Cardiac muscle cell (in vitro differentiated cells and primary cell): ENCODE results near the gene MYOG. TPM values are rescaled to one million over a fixed set of nuclear protein-coding genes. Genes with fewer than 3 reads are reported as not detected.

Experiments
- DNase-seq, 2 donors: peaks; one replicate each; pipeline versions ENCODE4 v3.0.0 to v3.0.0-alpha.2; 2010 to 2017; ENCODE audit warnings: low read depth in 1 of 2, low spot score in 1 of 2
- H3K27ac ChIP-seq: fragments of 200-600 bp; sonication (generic); 2 replicates; pipeline ENCODE4 v1.5.1; 2016
- H3K27me3 ChIP-seq: fragments of 200-600 bp; sonication (generic); 2 replicates; pipeline ENCODE4 v1.6.0; 2016; ENCODE audit warnings: control low read depth
- H3K36me3 ChIP-seq: fragments of 200-600 bp; sonication (generic); 2 replicates; pipeline ENCODE4 v1.5.1; 2016; ENCODE audit warnings: control low read depth
- H3K4me1 ChIP-seq: fragments of 200-600 bp; sonication (generic); 2 replicates; pipeline ENCODE4 v1.8.1; 2017; ENCODE audit warnings: low read depth, mild to moderate bottlenecking, mixed run types
- H3K4me3 ChIP-seq: fragments of 200-600 bp; sonication (generic); 2 replicates; pipeline ENCODE4 v1.5.1; 2016; ENCODE audit warnings: mild to moderate bottlenecking
- H3K9me3 ChIP-seq: fragments of 200-600 bp; sonication (generic); 2 replicates; pipeline ENCODE4 v1.5.1; 2017; ENCODE audit warnings: low read depth, mild to moderate bottlenecking, control low read depth
- CTCF ChIP-seq: IDR thresholded peaks from 2 replicates; pipeline ENCODE4 v1.5.1; 2012; ENCODE audit warnings: low read depth, mild to moderate bottlenecking, low read length
- polyA plus RNA-seq: library from polyadenylated mRNA; unstranded; fragments of >200 nt; fragmentation: Nextera tagmentation; extraction: Ambion mirVana; gene quantifications from 2 replicates; pipeline ENCODE4 v1.2.1, GENCODE V29; 2016
- total RNA-seq: library from RNA; depleted of rRNA; stranded (reverse); fragments of >200 nt; gene quantifications from 2 replicates; pipeline ENCODE4 v1.2.3, GENCODE V29; 2016

MYOG gene
- total and polyA plus RNA-seq, 2 experiments from 2014 or later: 0.18 TPM; not detected in 1

GRCh38 chr1:203075236-203076030, 10.4 kb downstream of the MYOG start:
- peaks cover 17% of the 10 kb centered on the region for H3K27me3 ChIP-seq
- no peak overlapping the region for H3K4me3 ChIP-seq
- peaks cover 41% of the 10 kb centered on the region for H3K36me3 ChIP-seq
- no peak overlapping the region for H3K27ac ChIP-seq
- H3K4me1 ChIP-seq: no peaks in the 10 kb centered on the region
- TF ChIP-seq CTCF: no peak
- no peak for DNase-seq
- no peaks in the 10 kb centered on the region for H3K9me3 ChIP-seq

GRCh38 chr1:203074610-203075009, 11.2 kb downstream of the MYOG start:
- Histone ChIP-seq H3K27ac (no peak overlapping the region), H3K27me3 (peaks cover 17% of the 10 kb centered on the region), H3K4me1 (peaks cover 8% of the 10 kb centered on the region), H3K36me3 (peaks cover 41% of the 10 kb centered on the region), H3K9me3 (no peaks in the 10 kb centered on the region), H3K4me3 (no peak overlapping the region)
- TF ChIP-seq CTCF: no peak
- no peak for DNase-seq

DNA sequence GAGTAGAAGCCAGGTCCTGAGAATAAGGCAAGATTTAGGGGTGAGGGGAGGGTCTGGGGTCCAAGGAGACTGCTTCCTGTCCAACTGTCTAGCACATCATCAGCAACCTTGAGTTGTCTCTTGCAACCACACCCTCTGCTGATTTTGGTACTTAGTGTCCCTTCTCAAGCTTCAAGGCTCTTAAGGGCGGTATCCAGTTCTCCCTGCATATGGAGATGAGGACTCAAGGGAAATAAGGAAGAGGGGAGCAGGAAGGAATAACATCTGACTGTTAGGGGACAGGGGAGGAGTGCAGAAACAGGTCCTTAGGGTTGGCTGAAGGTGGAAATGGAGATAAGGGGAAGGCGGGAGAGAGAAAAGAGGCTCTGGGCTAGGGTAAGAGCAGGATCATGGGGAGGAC, 12.3 kb downstream of the MYOG start:
- H3K27me3 ChIP-seq: peaks cover 17% of the 10 kb centered on the region
- no peaks in the 10 kb centered on the region for H3K9me3 ChIP-seq
- DNase-seq: no peak
- H3K4me3 ChIP-seq: no peak overlapping the region
- H3K27ac ChIP-seq: no peak overlapping the region
- peaks cover 19% of the 10 kb centered on the region for H3K4me1 ChIP-seq
- H3K36me3 ChIP-seq: peaks cover 41% of the 10 kb centered on the region
- TF ChIP-seq CTCF: no peak

DNA sequence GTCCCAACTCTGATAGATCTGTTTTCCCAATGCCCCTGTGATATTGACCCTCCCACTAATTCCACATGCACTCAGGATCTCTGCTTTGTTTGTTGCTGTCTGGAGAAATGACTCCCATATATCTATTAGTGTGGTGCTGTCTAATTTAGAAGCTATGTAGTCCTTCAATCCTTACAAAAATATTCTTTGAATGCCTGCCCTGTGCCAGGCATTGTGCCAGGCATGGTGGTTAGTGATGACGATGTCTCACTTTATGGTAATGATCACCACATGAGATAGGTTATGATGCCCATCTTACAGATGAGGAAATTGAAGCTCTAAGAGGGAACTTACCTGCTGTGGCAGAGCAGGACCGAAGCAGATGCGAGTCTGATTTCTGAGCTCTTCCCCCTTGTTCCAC, 12.9 kb downstream of the MYOG start:
- DNase-seq: no peak

GRCh38 chr1:203072002-203072602, 13.7 kb downstream of the MYOG start:
- no peak overlapping the region for H3K27ac ChIP-seq
- H3K36me3 ChIP-seq: peaks cover 41% of the 10 kb centered on the region
- TF ChIP-seq CTCF: no peak
- no peak overlapping the region for H3K4me3 ChIP-seq
- peaks cover 27% of the 10 kb centered on the region for H3K4me1 ChIP-seq
- H3K27me3 ChIP-seq: peaks cover 17% of the 10 kb centered on the region
- no peak for DNase-seq
- H3K9me3 ChIP-seq: no peaks in the 10 kb centered on the region

More for the DNA sequence above, 12.9 kb downstream of the MYOG start:
- no peak for TF ChIP-seq CTCF
- no peak overlapping the region for H3K4me3 ChIP-seq
- H3K27ac ChIP-seq: no peak overlapping the region
- H3K27me3 ChIP-seq: peaks cover 17% of the 10 kb centered on the region
- H3K36me3 ChIP-seq: peaks cover 41% of the 10 kb centered on the region
- no peaks in the 10 kb centered on the region for H3K9me3 ChIP-seq
- H3K4me1 ChIP-seq: peaks cover 25% of the 10 kb centered on the region
